Transverse colon (tissue), 4 donors: ENCODE data around the gene CACNA1B.

Experiments
- CTCF ChIP-seq, 5 experiments: fragments of 200-600 bp in 3 of 5; fragments of 450-650 bp in 2 of 5; sonication (generic) in 3 of 5; IDR thresholded peaks; 1 replicate in 2 of 5; 2 replicates in 3 of 5; pipeline ENCODE4 v1.5.1; 2016 to 2017; ENCODE audit warnings: antibody characterized with exemption in 5 of 5, inconsistent platforms in 3 of 5, mild to moderate bottlenecking in 2 of 5, moderate library complexity in 1 of 5
- POLR2AphosphoS5 ChIP-seq, 3 donors: sonication (generic); formaldehyde crosslinking; IDR thresholded peaks; one replicate each; pipeline ENCODE4 v1.6.1; 2016; ENCODE audit warnings: antibody characterized with exemption in 3 of 3

- TF ChIP-seq CTCF (IDR thresholded peaks at IDR 0.05) = no peak
- TF ChIP-seq POLR2AphosphoS5 (IDR thresholded peaks at IDR 0.05) = no peak
Measured at GRCh38 chr9:138024831-138025291, 147.3 kb downstream of the CACNA1B start.
